Cortex of kidney (tissue), 1 donor: ENCODE data around the gene MINAR1.
"Not testable (repeated sequence)": the region's sequence is repeated elsewhere in the genome, so short reads cannot be mapped to it uniquely, and the experiment has no call there.

Experiments used
- DNase-seq: peaks from one replicate; lab custom pipeline; 2025; lab: John Stamatoyannopoulos, UW

MINAR1 gene, protein sequence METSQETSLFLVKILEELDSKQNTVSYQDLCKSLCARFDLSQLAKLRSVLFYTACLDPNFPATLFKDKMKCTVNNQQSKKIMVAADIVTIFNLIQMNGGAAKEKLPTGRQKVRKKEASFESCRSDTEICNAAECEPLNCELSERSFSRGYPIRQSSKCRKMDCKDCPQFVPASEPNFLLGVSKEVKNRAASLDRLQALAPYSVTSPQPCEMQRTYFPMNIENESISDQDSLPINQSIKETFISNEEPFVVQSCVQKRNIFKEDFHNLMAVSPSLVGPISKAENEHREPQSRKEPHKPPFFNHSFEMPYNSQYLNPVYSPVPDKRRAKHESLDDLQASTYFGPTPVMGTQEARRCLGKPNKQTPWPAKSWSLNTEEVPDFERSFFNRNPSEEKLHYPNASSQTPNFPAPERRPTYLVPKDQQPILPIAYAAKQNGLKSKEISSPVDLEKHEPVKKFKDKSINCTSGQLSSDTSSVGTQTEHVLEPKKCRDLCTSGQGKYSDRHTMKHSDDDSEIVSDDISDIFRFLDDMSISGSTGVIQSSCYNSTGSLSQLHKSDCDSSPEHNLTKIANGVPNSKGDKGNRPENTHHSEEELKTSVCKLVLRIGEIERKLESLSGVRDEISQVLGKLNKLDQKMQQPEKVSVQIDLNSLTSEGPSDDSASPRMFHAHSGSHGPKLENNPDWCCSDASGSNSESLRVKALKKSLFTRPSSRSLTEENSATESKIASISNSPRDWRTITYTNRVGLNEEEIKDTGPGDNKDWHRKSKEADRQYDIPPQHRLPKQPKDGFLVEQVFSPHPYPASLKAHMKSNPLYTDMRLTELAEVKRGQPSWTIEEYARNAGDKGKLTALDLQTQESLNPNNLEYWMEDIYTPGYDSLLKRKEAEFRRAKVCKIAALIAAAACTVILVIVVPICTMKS

DNA sequence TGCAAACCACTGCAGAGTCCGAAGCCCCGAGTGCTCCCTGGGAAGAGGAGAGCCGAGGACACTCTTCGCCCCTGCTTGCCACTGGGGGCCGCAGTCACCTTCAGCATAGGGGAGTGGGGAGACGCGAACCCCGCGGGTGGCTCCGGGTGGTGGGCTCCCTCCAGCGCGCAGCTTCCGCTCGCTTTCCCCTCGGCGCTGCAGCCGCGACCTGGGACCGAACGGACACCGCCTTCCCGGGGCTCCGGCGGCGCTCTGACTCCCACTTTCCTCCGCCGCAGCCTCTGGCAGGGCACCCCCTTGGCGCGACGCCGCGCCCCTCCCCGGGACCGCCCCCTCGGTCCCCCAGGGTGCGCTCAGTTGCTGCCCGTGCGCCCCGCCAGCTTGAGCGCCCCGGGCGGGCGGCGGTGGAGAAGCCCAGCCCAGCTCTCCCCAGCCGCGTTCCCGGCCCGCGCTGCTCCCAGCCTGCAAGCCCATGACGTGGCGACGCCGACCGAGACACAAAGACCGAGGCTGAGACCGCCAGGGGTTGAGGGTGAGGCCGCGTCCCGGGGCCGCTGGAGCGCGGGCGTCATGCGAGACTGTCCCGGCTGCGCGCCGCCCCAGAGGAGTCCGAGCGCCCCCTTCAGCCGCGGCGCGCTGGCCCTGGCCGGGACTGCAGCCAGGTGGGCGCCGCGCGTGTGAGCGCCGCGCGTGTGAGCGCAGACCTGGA is at the start of gene MINAR1:
TSS of gene MINAR1 (plus strand) at position 701 of the 709 bp plus-strand sequence. CDS start 23,812 bp downstream, outside the sequence.
- DNase-seq: no peak

DNA sequence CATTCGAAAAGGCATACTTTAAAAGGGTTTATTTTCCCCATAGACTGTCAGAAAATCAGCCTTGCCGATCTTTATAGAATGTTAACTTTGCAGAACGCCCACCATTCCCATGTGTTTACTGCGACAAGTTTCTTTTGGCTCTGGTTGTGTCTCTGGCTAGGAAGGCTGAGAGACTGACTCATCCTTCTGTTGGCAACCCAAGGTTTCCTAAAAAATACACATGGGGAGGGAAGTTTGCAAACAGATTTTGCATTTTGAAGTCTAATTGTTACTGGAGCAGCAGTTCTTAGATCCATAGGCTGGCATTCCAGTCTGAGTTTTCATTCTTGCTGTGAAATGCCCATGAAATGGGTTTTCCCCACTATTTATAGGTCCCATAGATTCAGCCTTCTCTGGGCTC is 37.9 kb upstream of the MINAR1 start:
- no peak for DNase-seq

DNA sequence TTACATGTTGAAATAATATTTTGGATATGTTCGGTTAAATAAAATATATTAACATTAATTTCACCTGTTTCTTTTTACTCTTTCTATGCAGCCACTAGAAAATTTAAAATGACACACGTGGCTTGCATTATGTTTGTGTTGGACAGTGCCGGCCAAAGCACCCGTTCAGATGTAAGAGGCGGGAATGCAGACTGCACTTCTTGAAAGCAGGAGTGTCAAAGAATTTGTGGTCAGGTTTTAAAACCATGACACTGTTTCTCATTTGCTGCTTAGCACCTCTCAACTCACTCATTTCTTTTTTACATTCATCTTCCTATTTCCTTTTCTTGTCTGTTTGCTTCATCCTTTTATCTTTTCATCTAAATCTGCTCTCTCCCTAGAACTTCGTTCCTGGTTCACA is 35.3 kb upstream of the MINAR1 start:
- DNase-seq: no peak

DNA sequence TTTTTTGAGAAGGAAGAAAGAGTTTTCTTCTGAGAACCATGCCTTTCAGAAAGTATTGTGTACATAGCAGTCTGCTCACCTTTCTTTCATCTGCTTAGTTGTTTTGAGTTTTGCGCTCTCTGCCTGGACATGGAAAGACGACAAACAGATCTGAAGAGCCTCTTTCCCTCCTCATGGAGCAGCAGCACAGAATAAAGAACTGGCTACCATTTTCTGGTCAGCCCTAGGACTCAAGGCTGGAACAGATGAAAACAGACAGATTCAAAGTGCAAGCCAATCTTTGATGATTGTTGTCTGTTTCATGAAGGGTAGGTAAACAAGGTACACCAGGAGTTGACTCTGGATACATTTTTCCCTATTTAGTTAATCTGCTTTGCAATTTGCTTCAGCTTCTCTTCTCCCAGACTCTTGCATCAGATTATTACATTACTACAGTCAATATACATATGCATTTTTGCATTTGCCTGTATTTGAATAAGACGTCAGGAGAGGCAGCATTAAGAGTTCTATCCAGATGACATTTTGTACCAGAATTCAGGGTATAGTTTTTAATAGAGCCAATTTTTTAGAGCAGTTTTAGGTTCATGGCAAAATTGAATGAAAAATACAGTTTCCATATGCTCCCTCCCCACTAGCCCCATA is 34.7 kb upstream of the MINAR1 start:
- DNase-seq: no peak

DNA sequence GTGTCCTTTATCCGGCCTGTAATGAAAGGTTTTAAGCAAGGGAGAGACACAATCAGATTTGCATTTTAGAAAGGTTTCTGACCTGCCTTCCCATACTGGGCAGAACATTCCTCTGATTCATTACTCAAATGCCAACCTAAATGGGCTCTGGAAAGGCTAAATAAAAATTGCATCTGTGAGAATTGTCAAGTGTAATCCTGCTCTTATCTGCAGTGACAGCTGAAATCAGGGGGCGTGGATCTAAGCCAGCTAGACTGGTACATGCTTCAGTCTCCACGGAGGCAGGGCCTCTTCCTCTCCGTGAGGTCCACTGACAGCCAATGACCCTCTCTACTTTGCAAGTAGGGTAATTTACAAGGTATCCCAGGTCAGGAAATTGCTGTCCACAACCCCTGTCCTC is 32.5 kb upstream of the MINAR1 start:
- DNase-seq: no peak

DNA sequence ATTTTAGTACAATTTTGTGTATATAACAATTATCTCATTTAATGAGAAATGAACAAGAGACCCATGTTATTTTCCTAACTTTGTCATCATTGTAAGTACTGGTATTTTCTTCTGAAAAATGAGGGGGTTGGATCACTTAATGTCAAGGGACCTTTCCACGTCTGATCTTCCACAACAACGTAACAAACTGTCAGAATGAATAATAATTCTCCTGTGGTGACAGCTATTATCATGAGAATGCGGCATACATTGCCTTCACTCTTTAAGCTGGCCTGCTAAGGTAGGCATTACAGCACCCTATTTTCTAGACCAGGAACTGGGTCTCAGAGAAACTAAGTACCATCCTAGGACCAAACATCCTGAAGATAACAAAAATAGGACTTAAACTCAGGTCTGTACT is 31.5 kb upstream of the MINAR1 start:
- DNase-seq: no peak

DNA sequence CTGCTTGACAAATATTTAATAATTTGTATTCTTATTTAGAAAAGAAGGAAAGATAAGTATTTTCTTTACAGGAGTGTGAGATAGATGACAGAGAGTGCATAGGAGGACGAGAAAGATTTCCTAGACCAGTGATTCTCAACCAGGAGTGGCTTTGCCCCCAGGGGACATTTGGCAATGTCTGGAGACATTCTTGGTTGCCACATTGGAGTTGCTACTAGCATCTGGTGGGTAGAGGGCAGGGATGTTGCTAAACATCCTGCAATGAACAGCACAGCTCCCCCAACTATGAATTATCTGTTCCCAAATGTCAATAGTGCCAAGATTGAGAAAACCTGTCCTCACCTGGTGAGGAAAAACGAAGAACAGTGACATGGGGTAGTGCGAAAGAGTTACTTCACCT is 30.8 kb upstream of the MINAR1 start:
- DNase-seq: no peak

DNA sequence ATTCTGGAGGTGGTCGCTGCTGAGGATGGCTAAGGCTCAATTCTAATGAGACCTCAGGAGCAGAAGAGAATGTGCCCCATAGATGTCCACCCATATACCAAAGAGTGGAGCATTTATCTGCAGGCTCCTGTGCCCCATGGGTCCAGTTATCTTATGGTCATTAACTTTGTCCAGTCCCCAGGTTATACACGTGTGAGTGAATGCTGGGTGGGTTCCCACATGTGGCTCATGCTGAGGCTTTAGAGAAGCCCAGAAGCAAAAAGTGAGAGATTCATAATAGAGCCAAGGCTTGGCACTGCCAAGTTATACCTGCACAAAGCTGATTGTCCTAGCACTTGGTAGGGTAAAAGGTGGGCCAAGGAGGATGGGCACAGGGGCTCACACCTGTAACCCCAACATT is 30.0 kb upstream of the MINAR1 start:
- no peak for DNase-seq

DNA sequence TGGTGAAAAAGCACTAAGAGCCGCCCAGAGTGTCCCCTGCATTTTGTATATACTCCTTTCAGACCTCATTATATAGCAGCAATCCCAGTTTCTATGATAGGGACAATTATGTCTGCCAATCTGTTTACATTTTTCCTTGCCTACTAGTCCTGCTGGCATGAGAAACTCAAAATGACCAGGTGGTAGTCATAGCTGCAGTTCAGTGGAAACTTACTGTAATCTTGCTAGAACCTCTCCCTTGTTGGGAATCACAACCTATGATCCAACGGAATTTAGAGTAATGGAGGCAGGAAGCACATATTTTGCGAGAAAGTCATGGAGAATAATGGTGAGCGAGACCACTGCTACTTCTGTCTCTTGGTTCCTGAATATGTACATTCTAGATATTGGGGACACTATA is 28.6 kb upstream of the MINAR1 start:
- no peak for DNase-seq

DNA sequence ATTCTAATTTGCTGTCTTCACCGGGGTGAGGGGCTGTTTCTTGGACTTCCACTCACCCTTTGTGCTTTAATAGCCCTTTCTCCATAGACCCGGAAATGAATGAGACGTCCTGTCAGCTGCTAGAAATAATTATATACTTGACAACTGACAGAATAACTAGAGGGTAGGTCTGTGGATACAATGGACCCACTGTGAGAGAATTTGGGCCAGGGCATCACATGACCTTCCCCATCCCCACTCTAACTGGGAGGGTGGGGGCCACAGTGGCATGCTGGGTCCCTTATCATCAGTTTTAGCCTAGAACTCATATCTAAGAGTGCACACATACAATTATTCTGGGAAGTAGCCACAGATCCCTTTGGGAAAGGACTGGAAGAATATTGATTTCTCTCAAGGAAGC is 25.9 kb upstream of the MINAR1 start:
- no peak for DNase-seq

DNA sequence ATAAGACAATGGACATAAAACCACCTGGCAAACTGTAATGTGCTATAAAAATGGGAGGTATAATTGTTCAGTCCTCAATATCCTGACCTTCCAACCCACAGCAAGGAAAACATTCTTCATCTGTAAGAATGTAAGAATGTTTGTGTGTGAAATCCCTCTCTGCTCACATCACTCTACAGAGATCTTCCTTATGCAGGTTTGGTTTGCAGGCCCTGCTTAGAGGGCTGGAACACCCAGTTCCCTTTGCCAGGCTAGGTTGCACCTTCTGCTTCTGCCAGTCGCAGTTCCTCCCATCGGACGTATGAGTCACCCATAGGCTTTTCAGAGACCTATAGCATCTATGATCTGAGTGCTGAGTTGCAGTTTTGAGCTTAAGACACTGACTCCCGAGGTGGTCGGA is 24.1 kb upstream of the MINAR1 start:
- DNase-seq: no peak

DNA sequence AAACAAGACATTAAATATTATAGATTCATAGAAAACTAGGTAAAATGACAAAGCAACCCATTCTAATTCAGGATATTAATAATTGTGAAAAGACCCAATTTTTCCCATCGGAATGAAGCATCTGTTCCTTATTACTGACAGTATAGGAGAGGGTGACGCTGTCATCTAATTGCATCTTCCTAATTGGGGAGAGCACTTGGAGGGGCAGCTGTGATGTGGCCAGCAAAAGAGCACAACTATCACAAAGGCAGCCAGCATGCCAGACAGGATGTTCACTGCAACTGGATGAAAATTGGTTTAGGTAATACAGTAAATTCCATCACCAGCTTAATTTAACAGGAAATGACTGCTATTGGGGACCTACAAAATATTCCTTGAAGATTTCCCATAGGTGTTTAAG is 21.9 kb upstream of the MINAR1 start:
- DNase-seq: no peak

DNA sequence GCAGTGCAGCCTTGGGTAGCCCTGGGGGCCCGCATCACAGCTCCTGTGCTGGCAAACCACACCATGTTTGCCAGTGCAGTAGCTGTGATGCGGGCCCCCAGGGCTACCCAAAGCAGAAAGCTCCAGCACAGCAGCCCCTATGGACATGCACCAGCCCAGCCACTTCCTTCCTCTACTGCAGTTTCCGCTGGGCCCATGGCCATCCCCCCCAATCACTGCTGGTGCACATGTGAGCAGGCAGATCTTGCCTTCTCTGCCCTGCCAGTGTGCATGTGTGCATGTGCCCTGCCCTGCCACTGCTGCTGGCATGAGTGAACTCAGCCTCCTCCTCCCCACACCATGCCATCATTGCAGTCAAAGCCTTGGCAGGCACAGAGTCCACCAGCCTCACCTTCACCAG is 20.1 kb upstream of the MINAR1 start:
- no peak for DNase-seq

DNA sequence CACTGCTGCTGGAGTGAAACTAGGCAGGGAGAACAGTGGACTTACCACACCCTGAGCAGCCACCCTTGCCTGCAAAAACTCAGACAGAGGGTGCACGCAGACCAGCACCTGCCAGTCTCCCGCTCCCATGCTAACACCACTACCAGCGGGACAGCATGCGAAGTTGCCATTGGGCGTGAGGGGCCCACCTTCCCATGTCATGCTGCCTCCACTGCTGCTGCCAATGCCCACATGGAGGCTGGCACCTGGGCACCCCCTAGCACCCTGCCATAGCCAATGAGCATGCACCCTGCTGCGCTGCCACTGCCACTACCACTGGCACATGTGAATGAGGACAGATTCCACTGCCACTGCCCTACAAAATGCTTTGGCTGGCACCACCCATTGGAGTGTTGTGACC is 19.7 kb upstream of the MINAR1 start:
- no peak for DNase-seq

DNA sequence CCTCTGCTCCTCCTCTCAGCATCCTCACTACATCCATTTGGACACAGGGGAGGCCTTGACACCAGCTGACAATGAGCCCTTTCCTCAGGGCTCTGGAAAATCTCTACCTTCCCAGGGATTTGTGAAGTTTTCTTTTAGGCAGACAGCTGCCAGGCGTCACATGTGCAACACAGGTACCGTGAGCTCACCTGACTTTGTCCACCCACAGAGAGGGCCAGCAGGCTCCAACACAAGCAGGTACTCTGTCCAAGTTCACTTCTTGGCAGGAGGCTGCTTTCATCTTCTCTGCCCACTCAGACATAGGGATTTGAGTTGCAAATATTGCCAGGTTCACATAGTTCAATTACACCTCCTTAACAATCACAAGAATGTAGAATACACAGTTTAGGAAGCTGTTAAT is 15.3 kb upstream of the MINAR1 start:
- DNase-seq: no peak

DNA sequence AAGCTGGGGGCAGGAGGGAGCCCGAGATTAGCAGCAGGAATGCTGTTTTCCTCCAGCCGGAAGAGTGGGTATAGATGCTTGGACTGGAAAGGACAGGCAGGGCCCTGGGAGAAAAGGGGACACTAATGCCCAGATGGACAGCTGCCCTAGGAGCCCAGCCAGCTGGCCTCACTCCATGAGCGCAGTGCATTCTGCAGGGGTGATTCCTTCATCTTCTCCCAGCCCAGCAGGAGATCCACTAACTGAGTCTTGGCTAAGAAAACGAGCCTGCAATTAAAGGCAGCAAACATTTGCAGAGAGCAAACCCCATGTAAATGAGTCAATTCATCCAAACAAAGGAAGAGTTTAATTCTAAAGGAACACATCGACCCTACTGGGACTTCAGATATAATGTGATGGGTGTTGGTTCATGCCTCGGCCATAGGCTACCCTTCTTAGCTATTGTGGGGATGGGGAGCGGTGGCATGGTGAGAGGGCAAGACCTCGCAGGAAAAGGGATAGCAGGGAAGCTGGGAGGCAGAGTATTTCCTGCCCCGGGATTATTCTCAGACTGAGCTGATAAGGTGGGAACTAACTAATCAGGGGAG is 13.3 kb upstream of the MINAR1 start:
- DNase-seq: no peak

DNA sequence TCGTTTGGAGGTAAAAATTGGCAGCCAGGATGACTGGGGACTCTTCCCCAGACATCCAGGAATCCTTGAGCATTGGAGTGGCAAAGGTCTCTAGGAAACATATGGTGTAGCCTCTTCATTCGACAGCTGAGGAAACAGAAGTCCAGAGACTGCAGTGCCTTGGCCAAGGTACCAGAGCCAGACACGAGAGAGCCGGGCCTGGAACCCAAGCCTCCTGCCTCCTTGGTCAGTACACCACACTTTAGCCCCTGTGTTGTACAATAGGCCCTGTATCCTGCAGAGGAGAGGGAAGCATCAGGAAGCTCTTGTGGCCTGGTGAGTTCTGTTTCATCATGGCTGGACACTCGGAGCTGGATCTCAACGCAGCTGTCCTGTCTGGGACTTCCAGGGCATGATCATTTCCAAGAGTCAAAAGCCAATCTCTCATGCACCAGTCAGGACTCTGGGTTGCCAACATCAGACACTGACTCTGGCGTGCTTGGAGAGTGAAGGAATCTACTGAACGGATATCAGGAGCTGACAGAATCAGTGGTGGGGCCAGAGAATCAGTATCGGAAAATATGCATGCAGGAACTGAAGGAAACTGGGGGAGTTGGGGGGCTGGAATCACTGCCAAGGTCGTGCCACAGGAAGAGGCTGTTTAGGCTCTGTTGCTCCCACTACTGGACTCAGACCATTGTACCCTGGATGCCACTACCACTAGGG is 6.4 kb upstream of the MINAR1 start:
- no peak for DNase-seq

DNA sequence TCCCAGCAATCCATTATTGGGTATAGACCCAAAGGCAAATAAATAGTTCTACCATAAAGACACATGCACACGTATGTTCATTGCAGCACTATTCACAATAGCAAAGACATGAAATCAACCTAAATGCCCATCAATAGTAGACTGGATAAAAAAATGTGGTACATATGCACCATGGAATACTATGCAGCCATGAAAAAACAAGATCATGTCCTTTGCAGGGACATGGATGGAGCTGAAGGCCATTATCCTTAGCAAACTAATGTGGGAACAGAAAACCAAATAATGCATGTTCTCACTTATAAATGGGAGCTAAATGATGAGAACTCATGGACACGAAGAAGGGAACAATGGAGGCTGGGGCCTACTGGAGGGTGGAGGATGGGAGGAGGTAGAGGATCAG is 5.2 kb upstream of the MINAR1 start:
- not testable (repeated sequence) for DNase-seq

DNA sequence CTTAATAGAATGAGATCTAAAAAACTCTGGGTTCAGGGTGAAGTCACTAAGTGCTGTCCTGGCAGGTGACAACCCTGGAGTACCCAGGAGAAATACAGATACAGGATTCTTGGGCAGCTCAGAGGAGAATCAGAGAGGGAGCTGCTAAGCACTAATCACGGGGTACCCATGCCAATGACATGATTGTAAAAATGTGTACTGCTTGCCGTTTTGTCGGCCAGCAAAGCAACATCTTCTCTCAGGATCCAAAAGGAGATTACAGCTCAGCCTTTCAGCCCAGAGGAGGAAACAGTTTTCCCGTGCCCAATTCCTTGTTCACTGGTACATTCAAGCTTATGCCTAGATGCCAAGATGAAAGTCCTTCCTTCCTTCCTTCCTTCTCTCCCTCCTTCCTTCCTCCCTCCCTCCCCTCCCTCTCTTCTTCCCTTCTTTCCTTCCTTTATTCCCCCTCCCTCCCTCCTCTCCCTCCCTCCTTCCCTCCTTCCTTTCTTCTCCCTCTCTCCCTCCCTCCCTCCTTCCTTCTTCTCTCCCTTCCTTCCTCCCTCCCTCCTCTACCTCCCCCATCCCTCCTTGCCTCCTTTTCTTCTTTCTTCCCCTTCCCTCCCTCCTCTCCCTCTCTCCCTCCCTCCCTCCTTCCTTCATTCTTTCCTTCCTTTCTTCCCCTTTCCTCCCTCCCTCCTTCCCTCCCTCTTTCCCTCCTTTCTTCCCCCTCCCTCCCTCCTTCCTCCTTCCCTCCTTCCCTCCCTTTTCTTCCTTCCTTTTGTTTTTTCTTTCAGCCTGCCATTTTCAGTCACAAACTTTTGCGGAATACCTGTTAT is 4.1 kb upstream of the MINAR1 start:
- DNase-seq: no peak
